Karpas-422 (cell line): ENCODE measurements around the gene TWIST2. TPM values are rescaled to one million over a fixed set of nuclear protein-coding genes. Genes with fewer than 3 reads are reported as not detected.

Source experiments
- DNase-seq: peaks from one replicate; pipeline ENCODE4 v3.0.0-alpha.2; 2015
- H2AFZ ChIP-seq: fragments of 200-600 bp; sonication (generic); 2 replicates; pipeline ENCODE4 v1.6.1; 2014; ENCODE audit warnings: antibody characterized with exemption, low read length, mixed read lengths
- H3K27ac ChIP-seq: fragments of 200-600 bp; sonication (generic); 2 replicates; pipeline ENCODE4 v1.5.1; 2014; ENCODE audit warnings: mild to moderate bottlenecking, low read length, moderate library complexity
- H3K27me3 ChIP-seq: fragments of 200-600 bp; sonication (generic); 2 replicates; pipeline ENCODE4 v1.6.1; 2014; ENCODE audit warnings: low read length, mixed read lengths
- H3K36me3 ChIP-seq: fragments of 200-600 bp; sonication (generic); 2 replicates; pipeline ENCODE4 v1.6.1; 2014; ENCODE audit warnings: low read length, mixed read lengths; ENCODE audit not compliant: insufficient read depth
- H3K4me1 ChIP-seq: fragments of 200-600 bp; sonication (generic); 2 replicates; pipeline ENCODE4 v1.6.1; 2014; ENCODE audit warnings: mild to moderate bottlenecking, low read length, mixed read lengths
- H3K4me2 ChIP-seq: fragments of 200-600 bp; sonication (generic); 2 replicates; pipeline ENCODE4 v1.6.1; 2014; ENCODE audit warnings: low read length, low read depth, mild to moderate bottlenecking; ENCODE audit not compliant: poor library complexity, severe bottlenecking
- H3K4me3 ChIP-seq: fragments of 200-600 bp; sonication (generic); 2 replicates; pipeline ENCODE4 v1.5.1; 2014; ENCODE audit warnings: mild to moderate bottlenecking, antibody characterized with exemption, low read length, mixed read lengths
- H3K79me2 ChIP-seq: fragments of 200-600 bp; sonication (generic); 2 replicates; pipeline ENCODE4 v1.6.1; 2014; ENCODE audit warnings: mild to moderate bottlenecking, low read length, mixed read lengths
- H3K9ac ChIP-seq: fragments of 200-600 bp; sonication (generic); 2 replicates; pipeline ENCODE4 v1.6.0; 2014; ENCODE audit warnings: low read length
- H3K9me2 ChIP-seq: fragments of 200-600 bp; sonication (generic), shearing (Covaris generic); replicated peaks from 2 replicates; pipeline ENCODE4 v1.6.0; 2014; ENCODE audit warnings: mild to moderate bottlenecking, low read length, moderate library complexity; ENCODE audit not compliant: insufficient read depth
- H3K9me3 ChIP-seq: fragments of 300-700, 200-600 bp; sonication (generic); 2 replicates; pipeline ENCODE4 v1.6.1; 2014; ENCODE audit warnings: low read length, mixed read lengths
- H4K20me1 ChIP-seq: fragments of 200-600 bp; sonication (generic); 2 replicates; pipeline ENCODE4 v1.6.1; 2014; ENCODE audit warnings: mild to moderate bottlenecking, antibody characterized with exemption, low read length, low read depth; ENCODE audit not compliant: insufficient read depth
- total RNA-seq: library from RNA; depleted of rRNA; stranded (reverse); fragments of >200 nt; shearing (Covaris generic); gene quantifications from 2 replicates; pipeline ENCODE4 v1.2.3, GENCODE V29; 2014; ENCODE audit warnings: low replicate concordance

The TWIST2 gene
- total RNA-seq, 1 experiment from 2014 or later, result 0.67 TPM

DNA sequence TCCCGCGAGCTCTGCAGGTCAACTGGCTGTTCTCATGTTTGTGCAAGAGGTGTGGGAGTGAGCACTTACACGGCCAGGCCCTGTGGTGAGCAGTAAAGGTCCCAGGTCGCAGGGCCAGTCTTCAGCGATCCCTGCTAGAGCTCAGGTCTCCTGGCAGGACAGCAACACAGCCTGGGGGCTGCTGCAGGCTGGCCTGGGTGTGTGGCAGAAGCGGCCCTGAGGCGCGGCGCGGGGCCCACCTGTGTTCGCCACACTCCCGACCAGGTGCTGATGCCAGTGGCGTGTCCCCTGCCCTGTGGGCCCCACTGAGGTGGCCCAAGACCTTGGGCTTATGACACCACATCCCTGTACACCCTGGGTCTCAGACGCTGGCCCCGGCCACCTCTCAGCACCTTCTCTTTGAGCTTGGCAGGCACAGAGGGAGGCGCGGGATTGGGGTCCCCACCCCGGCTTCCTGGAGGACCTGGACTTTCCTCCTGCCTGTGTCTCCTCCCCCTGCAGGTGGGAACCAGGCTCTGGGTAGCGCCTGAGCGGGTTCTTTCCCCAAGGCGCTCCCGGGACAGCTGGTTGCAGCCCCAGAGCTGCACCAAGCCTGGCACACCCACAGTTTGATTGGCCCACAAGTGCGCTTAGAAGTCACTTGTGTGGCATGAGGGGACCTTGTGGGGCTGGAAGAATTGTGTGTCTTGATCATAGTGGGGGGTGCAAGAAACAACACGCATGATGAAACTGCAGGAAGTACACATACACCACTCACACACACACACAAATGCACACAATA, 59.2 kb downstream of the TWIST2 start:
- Histone ChIP-seq H3K4me3 (no peak overlapping the region), H3K27ac (no peak overlapping the region), H3K9ac (no peak overlapping the region), H3K27me3 (no peaks in the 10 kb centered on the region), H3K36me3 (no peaks in the 10 kb centered on the region), H3K79me2 (no peaks in the 10 kb centered on the region), H4K20me1 (no peaks in the 10 kb centered on the region), H3K4me1 (no peaks in the 10 kb centered on the region), H2AFZ (no peak overlapping the region), H3K4me2 (no peak overlapping the region), H3K9me2 (no peaks in the 10 kb centered on the region), H3K9me3 (peaks cover 9% of the 10 kb centered on the region)
- no peak for DNase-seq

DNA sequence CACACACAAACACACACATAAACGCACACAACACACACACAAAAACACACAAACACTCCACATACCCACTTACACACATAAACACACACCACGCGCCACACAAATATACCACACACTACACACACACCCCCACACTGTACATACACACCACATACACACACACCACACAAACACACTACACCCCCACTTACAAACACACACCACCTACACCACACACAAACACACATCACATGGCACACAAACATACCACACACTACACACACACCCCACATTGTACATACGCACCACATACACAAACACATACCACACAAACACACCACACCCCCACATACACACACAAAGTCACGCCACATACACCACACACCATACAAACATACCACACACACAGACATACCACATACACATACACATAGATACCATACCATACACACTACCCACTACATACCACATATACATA, 59.9 kb downstream of the TWIST2 start:
- H3K4me2 ChIP-seq, result no peak overlapping the region

DNA sequence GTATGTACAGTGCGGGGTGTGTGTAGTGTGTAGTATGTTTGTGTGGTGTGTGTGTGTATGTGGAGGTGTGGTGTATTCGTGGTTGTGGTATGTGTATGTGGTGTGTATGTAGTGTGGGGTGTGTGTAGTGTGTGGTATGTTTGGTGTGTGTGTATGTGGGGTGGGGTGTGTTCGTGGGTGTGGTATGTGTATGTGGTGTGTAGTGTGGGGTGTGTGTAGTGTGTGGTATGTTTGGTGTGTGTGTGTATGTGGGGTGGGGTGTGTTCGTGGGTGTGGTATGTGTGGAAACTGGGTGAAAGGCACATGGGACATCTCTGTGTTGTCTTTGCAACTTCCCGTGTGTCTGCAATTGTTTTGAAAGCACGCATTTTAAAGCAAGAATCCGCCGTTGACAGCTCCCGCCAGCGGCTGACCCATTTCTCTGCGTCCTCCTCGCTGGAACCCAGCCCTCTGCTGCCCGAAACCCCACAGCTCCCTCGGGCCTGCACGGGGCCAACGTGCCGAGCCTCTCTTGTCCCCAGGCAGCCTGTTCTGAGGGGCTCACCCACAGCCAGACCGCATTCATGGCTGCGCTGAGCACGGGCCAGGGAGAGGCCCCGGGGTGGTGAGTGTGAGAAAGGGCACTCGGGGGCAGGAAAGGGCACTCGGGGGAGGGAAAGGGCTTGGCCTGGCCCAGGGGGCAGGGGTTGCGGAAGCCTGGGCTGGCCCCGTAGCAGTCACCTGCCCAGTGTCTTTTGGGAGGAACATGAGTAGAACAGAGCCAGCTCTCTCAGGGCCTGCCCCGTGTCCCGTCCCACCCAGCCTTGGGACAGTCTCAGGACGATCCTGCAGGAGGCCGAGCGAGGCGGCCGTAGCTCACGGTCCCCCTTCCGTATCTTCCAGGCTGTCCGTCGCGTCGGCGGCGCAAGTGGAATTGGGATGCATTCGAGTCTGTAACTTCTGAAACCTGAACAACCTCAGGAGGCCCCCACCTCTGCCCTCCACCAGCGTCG, 61.4 kb downstream of the TWIST2 start:
- Histone ChIP-seq H4K20me1 (no peaks in the 10 kb centered on the region), H3K36me3 (no peaks in the 10 kb centered on the region), H3K4me3 (no peak overlapping the region), H3K4me2 (no peak overlapping the region), H3K9ac (no peak overlapping the region), H3K27ac (no peak overlapping the region), H3K4me1 (no peaks in the 10 kb centered on the region), H3K27me3 (no peaks in the 10 kb centered on the region), H3K9me2 (no peaks in the 10 kb centered on the region), H3K9me3 (peaks cover 9% of the 10 kb centered on the region), H3K79me2 (no peaks in the 10 kb centered on the region), H2AFZ (no peak overlapping the region)
- DNase-seq, result no peak

More for the DNA sequence above, 59.9 kb downstream of the TWIST2 start:
- Histone ChIP-seq H3K36me3 (no peaks in the 10 kb centered on the region), H3K9ac (no peak overlapping the region), H3K4me3 (no peak overlapping the region), H3K9me3 (peaks cover 9% of the 10 kb centered on the region), H3K27me3 (no peaks in the 10 kb centered on the region), H2AFZ (no peak overlapping the region), H3K79me2 (no peaks in the 10 kb centered on the region), H4K20me1 (no peaks in the 10 kb centered on the region), H3K9me2 (no peaks in the 10 kb centered on the region), H3K4me1 (no peaks in the 10 kb centered on the region), H3K27ac (no peak overlapping the region)
- no peak for DNase-seq

DNA sequence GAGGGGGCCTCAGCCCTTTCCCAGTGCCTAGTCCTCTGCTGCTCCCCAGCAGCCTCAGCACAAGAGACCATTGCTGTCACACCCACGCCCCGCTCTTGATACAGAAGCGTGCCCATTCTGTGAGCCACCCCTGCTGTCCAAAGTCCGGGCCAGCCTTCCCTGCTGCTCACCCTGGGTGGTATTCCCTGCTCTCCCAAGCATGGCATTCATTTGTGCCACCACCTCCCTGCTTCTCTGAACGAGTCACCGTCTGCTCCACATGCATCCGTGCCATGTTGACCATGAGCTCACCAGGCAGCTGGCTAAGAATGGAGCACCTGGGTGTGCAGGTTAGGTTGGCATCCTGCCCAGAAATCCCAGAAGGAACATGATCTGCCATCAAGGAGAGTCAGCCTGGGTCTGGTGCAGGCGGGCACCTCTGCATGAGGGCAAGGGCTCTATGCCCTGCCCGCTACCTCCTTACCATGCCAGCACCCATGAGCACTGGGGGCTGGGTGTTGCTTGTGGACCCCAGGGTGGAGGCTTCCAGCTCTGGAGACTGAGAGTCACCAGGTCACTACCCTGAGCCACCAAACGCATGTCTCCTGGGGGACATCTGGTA, 63.0 kb downstream of the TWIST2 start:
- Histone ChIP-seq H3K9me2 (no peaks in the 10 kb centered on the region), H3K36me3 (no peaks in the 10 kb centered on the region), H3K27me3 (no peaks in the 10 kb centered on the region), H3K79me2 (no peaks in the 10 kb centered on the region), H3K4me3 (no peak overlapping the region), H3K27ac (no peak overlapping the region), H3K4me2 (no peak overlapping the region), H3K9me3 (peaks cover 9% of the 10 kb centered on the region), H4K20me1 (no peaks in the 10 kb centered on the region), H3K4me1 (no peaks in the 10 kb centered on the region), H3K9ac (no peak overlapping the region), H2AFZ (no peak overlapping the region)
- no peak for DNase-seq

DNA sequence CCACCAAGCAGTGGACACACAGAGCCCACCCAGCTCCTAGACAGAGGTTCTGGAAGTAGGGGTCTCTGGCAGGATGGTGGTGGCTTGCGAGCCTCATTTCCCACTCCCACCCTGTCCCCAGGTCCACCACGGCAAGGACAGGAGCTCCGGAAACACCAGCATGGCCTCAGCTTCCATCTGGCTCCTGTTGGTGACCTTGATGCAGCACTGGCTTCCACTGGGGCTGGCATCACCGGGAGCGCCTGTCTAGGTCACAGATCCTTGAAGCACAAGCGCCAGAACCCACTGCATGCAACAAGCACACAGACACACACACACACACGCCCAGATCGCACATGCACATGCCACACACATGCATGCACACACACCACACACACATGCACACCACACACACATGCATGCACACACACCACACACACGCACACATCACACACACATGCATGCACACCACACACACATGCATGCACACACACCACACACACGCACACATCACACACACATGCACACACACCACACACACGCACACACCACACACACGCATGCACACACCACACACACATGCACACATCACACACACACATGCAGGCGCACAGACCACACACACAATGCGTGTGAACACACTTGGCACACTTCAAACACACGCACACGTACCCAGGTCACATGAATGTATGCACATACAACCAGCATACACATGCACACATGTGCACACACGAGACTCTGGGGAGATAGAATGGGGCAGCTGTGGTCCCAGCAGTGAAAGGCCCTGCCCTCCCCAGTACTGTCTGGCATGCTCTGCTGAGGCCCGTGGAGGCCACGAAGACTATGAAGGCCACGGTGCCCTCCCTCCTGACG, 63.7 kb downstream of the TWIST2 start:
- Histone ChIP-seq H3K9ac (no peak overlapping the region), H3K9me2 (no peaks in the 10 kb centered on the region), H4K20me1 (no peaks in the 10 kb centered on the region), H3K4me1 (no peaks in the 10 kb centered on the region), H2AFZ (no peak overlapping the region), H3K4me2 (no peak overlapping the region), H3K36me3 (no peaks in the 10 kb centered on the region), H3K27me3 (no peaks in the 10 kb centered on the region), H3K79me2 (no peaks in the 10 kb centered on the region), H3K27ac (no peak overlapping the region), H3K9me3 (peaks cover 9% of the 10 kb centered on the region), H3K4me3 (no peak overlapping the region)
- no peak for DNase-seq

DNA sequence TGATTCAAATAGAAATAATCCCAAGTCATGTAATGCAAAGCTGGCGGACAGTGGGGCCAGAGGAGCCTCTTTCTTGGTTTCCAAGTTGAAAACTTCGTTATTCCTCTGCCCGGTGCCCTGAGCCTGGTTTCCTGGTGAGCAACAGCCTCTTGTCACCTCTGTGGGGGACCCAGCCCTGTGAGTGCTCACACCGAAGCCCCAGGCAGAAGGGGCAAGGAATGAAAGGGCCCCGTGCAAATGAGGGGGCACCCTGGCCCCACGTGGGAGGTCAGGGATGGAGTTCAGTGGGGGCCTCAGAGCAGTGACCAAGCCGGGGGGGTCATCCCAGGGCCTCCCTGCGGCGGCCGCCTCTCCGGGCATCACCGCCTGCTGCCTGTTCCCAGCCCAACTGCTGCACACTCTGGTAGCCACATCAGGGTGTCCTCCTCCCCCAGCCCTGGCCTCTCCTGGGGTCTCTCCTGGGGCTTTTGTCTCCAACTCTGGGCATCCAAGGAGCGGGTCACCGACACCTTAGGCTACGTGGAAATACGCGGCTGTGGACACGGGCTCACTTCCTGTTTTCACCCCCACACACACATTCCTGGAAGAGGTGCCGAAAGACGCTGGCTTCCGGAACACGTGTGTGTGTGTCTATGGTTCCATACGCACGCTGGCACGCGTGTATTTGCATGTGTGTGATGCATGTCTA, 64.5 kb downstream of the TWIST2 start:
- H3K9me3 ChIP-seq, result peaks cover 9% of the 10 kb centered on the region; the same call in 1 of the 2 replicates
- H3K4me3 ChIP-seq, result no peak overlapping the region
- no peaks in the 10 kb centered on the region for H3K4me1 ChIP-seq
- no peak for DNase-seq
- H3K36me3 ChIP-seq, result no peaks in the 10 kb centered on the region
- no peaks in the 10 kb centered on the region for H3K79me2 ChIP-seq
- H4K20me1 ChIP-seq, result no peaks in the 10 kb centered on the region
- no peaks in the 10 kb centered on the region for H3K9me2 ChIP-seq
- H3K9ac ChIP-seq, result no peak overlapping the region
- no peak overlapping the region for H3K4me2 ChIP-seq
- no peak overlapping the region for H3K27ac ChIP-seq
- no peaks in the 10 kb centered on the region for H3K27me3 ChIP-seq
- no peak overlapping the region for H2AFZ ChIP-seq
